Panc1 (cell line): ENCODE measurements around the gene CIBAR2. TPM values are rescaled to one million over a fixed set of nuclear protein-coding genes. Genes with fewer than 3 reads are reported as not detected.
A peak's percentile ranks its signal among the peaks of the same experiment; 100 is the strongest.

Source experiments
- ATAC-seq: fragments of 200-7000 bp; cut with Tn5 transposase; 2 replicates; pipeline ENCODE4 v1.9.1; 2020; ENCODE audit warnings: mild to moderate bottlenecking, moderate library complexity
- BruUV-seq: library from RNA; stranded (reverse); fragments of 400-500 nt; replicated peaks from 2 replicates; lab custom pipeline; 2021; lab: Mats Ljungman, UMichigan
- CTCF ChIA-PET: fragments of 300-600 bp; sonication (Branson Sonifier 250); formaldehyde crosslinking; loops from one replicate; lab custom pipeline; 2022; ENCODE audit warnings: antibody characterized with exemption; lab: Charles Lee
- POLR2A ChIA-PET: fragments of 300-600 bp; sonication (Branson Sonifier 250); formaldehyde crosslinking; loops from one replicate; lab custom pipeline; 2022; ENCODE audit warnings: antibody characterized with exemption; lab: Charles Lee
- DNase-seq: peaks from one replicate; pipeline ENCODE4 v3.0.0-alpha.2; 2010; ENCODE audit warnings: low read depth, low spot score
- H3K27ac ChIP-seq: 2 replicates; pipeline ENCODE4 v1.5.1; 2011; ENCODE audit warnings: mild to moderate bottlenecking, low read length, inconsistent platforms
- H3K27me3 ChIP-seq: fragments of 200-500 bp; sonication (Bioruptor generic); 2 replicates; pipeline ENCODE4 v1.6.0; 2014; ENCODE audit warnings: low read length, inconsistent platforms; ENCODE audit not compliant: control insufficient read depth, insufficient read depth
- H3K36me3 ChIP-seq: fragments of 200-500 bp; sonication (Bioruptor generic); 2 replicates; pipeline ENCODE4 v1.5.1; 2014; ENCODE audit warnings: inconsistent platforms, mild to moderate bottlenecking, low read length, moderate library complexity; ENCODE audit not compliant: control insufficient read depth, insufficient read depth
- H3K4me1 ChIP-seq: 2 replicates; pipeline ENCODE4 v1.5.1; 2011; ENCODE audit warnings: inconsistent platforms, mild to moderate bottlenecking, low read length, moderate library complexity; ENCODE audit not compliant: control insufficient read depth, insufficient read depth
- H3K4me3 ChIP-seq, 2 experiments: 2 replicates each; pipeline ENCODE4 v1.5.1; 2011 to 2012; ENCODE audit warnings: low read depth in 2 of 2, low read length in 2 of 2, mild to moderate bottlenecking in 2 of 2, inconsistent platforms in 1 of 2, moderate library complexity in 1 of 2
- H3K9me3 ChIP-seq: fragments of 200-500 bp; sonication (Bioruptor generic); 2 replicates; pipeline ENCODE4 v1.5.1; 2014; ENCODE audit warnings: low read depth, mild to moderate bottlenecking, inconsistent platforms, low read length, moderate library complexity; ENCODE audit not compliant: control insufficient read depth, insufficient read depth
- CTCF ChIP-seq: fragments of 450-650 bp; IDR thresholded peaks from 2 replicates; pipeline ENCODE4 v1.5.1; 2017; ENCODE audit warnings: mild to moderate bottlenecking
- POLR2AphosphoS5 ChIP-seq: IDR thresholded peaks from 2 replicates; pipeline ENCODE4 v1.6.1; 2012; ENCODE audit warnings: mild to moderate bottlenecking, low read depth, low read length, moderate library complexity
- REST ChIP-seq, 2 experiments: IDR thresholded peaks; 2 replicates each; pipeline ENCODE4 v1.6.1; 2011 to 2012; ENCODE audit warnings: low read depth in 2 of 2, control low read depth in 1 of 2, low read length in 1 of 2, mild to moderate bottlenecking in 1 of 2, moderate library complexity in 1 of 2; ENCODE audit not compliant: insufficient read depth in 1 of 2
- SIN3A ChIP-seq: IDR thresholded peaks from 2 replicates; pipeline ENCODE4 v1.6.1; 2012; ENCODE audit warnings: low read depth, mild to moderate bottlenecking, low read length, moderate library complexity, borderline replicate concordance; ENCODE audit not compliant: insufficient read depth
- TCF7L2 ChIP-seq: IDR thresholded peaks from 2 replicates; pipeline ENCODE4 v1.6.1; 2011; ENCODE audit warnings: mild to moderate bottlenecking, low read depth, low read length, inconsistent platforms
- in situ Hi-C: cut with HindIII; loops from 2 replicates; pipeline ENCODE4 v1.10.0; 2016; ENCODE audit warnings: low sequenced_read_pairs, low pct_unique_long_range_greater_than_20kb
- intact Hi-C: fragments of 100-400 bp; cut with micrococcal nuclease; formaldehyde crosslinking; loops from one replicate; pipeline ENCODE4 v1.10.0; 2022; ENCODE audit not compliant: unreplicated experiment
- total RNA-seq: library from RNA; stranded (reverse); gene quantifications from one replicate; pipeline ENCODE4 v1.2.1, GENCODE V29; 2021; ENCODE audit not compliant: unreplicated experiment

CIBAR2 gene
- total RNA-seq, 1 experiment from 2014 or later: not detected

- no peaks in the 10 kb centered on the region for H3K9me3 ChIP-seq
- no peak for DNase-seq
- intact Hi-C loops (no loop called here), in situ Hi-C loops (no loop called here)
- no peaks in the 10 kb centered on the region for H3K27me3 ChIP-seq
- TF ChIP-seq TCF7L2: no peak
- no peaks in the 10 kb centered on the region for H3K36me3 ChIP-seq
- ATAC-seq: no peak
- CTCF ChIA-PET: no interaction called here
- POLR2A ChIA-PET: interaction anchor here (0.6 kb wide), 1 partner anchor 426 kb away, joined by 3 read pairs; no protein-coding TSS in a partner anchor
- H3K4me1 ChIP-seq: peaks cover 35% of the 10 kb centered on the region
- H3K27ac ChIP-seq: no peak overlapping the region
- no peak overlapping the region for H3K4me3 ChIP-seq
- no TSS peak for BruUV-seq
Observed at GRCh38 chr16:85153046-85153445, 40.8 kb upstream of the CIBAR2 start.

GRCh38 chr16:85152414-85153030 lies 40.2 kb upstream of the CIBAR2 start:
- in situ Hi-C loops: no loop called here
- Histone ChIP-seq H3K4me3 (no peak overlapping the region), H3K4me1 (peaks cover 34% of the 10 kb centered on the region), H3K36me3 (no peaks in the 10 kb centered on the region), H3K9me3 (no peaks in the 10 kb centered on the region), H3K27ac (peak overlapping the region; percentile 76), H3K27me3 (no peaks in the 10 kb centered on the region)
- BruUV-seq: no TSS peak
- POLR2A ChIA-PET: no interaction called here
- no peak for TF ChIP-seq REST (IDR thresholded peaks at IDR 0.05; ENCODE audit: insufficient read depth in 1 of 2, low read depth in 2 of 2, low read length in 1 of 2)
- TF ChIP-seq CTCF: no peak
- CTCF ChIA-PET: no interaction called here
- intact Hi-C loops: no loop called here
- no peak for ATAC-seq
- DNase-seq: no peak

- ATAC-seq (peak; percentile 84), DNase-seq (no peak)
- no peak for TF ChIP-seq SIN3A
- TF ChIP-seq CTCF: no peak
- TF ChIP-seq POLR2AphosphoS5: no peak
- TF ChIP-seq TCF7L2: no peak
- TF ChIP-seq REST (IDR thresholded peaks at IDR 0.05; ENCODE audit: insufficient read depth in 1 of 2, low read depth in 2 of 2, low read length in 1 of 2): no peak
- Histone ChIP-seq H3K4me1 (peaks cover 41% of the 10 kb centered on the region), H3K27ac (peak overlapping the region; percentile 76), H3K36me3 (no peaks in the 10 kb centered on the region), H3K27me3 (no peaks in the 10 kb centered on the region), H3K4me3 (no peak overlapping the region), H3K9me3 (no peaks in the 10 kb centered on the region)
- intact Hi-C loops (no loop called here), in situ Hi-C loops (no loop called here)
- POLR2A ChIA-PET: no interaction called here
- CTCF ChIA-PET: no interaction called here
- no TSS peak for BruUV-seq
Observed at GRCh38 chr16:85151603-85152413, 39.5 kb upstream of the CIBAR2 start.
